Lower leg skin (tissue), 4 donors: ENCODE results near the gene NFIA. TPM values are rescaled to one million over a fixed set of nuclear protein-coding genes. Genes with fewer than 3 reads are reported as not detected.

Experiments used
- DNase-seq, 2 donors: peaks; one replicate each; pipeline ENCODE4 v3.0.0-alpha.2; 2019; ENCODE audit warnings: low spot score in 2 of 2
- H3K4me3 ChIP-seq: fragments of 200-600 bp; sonication (generic); 2 replicates; pipeline ENCODE4 v1.5.1; 2017; ENCODE audit warnings: mild to moderate bottlenecking, low read depth; ENCODE audit not compliant: poor library complexity, severe bottlenecking
- CTCF ChIP-seq, 3 donors: fragments of 450-650 bp; IDR thresholded peaks; one replicate each; pipeline ENCODE4 v1.5.1; 2016; ENCODE audit warnings: antibody characterized with exemption in 3 of 3, mild to moderate bottlenecking in 3 of 3, moderate library complexity in 2 of 3
- POLR2A ChIP-seq, 2 donors: fragments of 450-650 bp; IDR thresholded peaks; one replicate each; pipeline ENCODE4 v1.6.1; 2016 to 2017; ENCODE audit warnings: antibody characterized with exemption in 2 of 2, mild to moderate bottlenecking in 1 of 2, moderate library complexity in 1 of 2
- WGBS, 2 donors: methylation state at CpG; one replicate each; pipeline ENCODE4 v1.1.5; 2018; 5-methylcytosine and 5-hydroxymethylcytosine counted together
- intact Hi-C: fragments of 100-400 bp; cut with DNase I; formaldehyde crosslinking; loops from one replicate; pipeline ENCODE4 v1.15.0; 2023; ENCODE audit warnings: low total_unique reads
- total RNA-seq, 4 donors: library from RNA; depleted of rRNA; stranded (reverse); fragments of >200 nt; gene quantifications; one replicate each; pipeline ENCODE4 v1.1.0, GENCODE V29; 2016

Gene NFIA
- total RNA-seq, 4 donors from 2014 or later: 26.0 to 32.5 (median 30.3) TPM

- TF ChIP-seq CTCF (IDR thresholded peaks at IDR 0.05): no peak
- TF ChIP-seq POLR2A (IDR thresholded peaks at IDR 0.05): no peak
- no peak overlapping the region for H3K4me3 ChIP-seq
- 91 to 97% methylated on average over 3 of the region's 3 CpGs for WGBS, 2 donors
- no peak for DNase-seq
- intact Hi-C loops: no loop called here
These were observed 32.0 kb downstream of the NFIA start for GRCh38 chr1:61114178-61114870.

GRCh38 chr1:61115436-61115835 is 33.1 kb downstream of the NFIA start:
- DNase-seq: no peak
- 93 to 97% methylated on average over 7 of the region's 7 CpGs for WGBS, 2 donors
- no peak overlapping the region for H3K4me3 ChIP-seq
- TF ChIP-seq CTCF (IDR thresholded peaks at IDR 0.05): no peak
- TF ChIP-seq POLR2A (IDR thresholded peaks at IDR 0.05): no peak
- intact Hi-C loops: no loop called here

GRCh38 chr1:61116421-61116820 is 34.1 kb downstream of the NFIA start:
- no peak for DNase-seq
- intact Hi-C loops: no loop called here
- TF ChIP-seq CTCF (IDR thresholded peaks at IDR 0.05) (no peak), POLR2A (IDR thresholded peaks at IDR 0.05) (no peak)
- WGBS, 2 donors: 35 to 55% methylated on average over 6 of the region's 6 CpGs
- no peak overlapping the region for H3K4me3 ChIP-seq

- intact Hi-C loops: no loop called here
- WGBS, 2 donors: 96 to 98% methylated on average over 2 of the region's 2 CpGs
- TF ChIP-seq POLR2A (IDR thresholded peaks at IDR 0.05) (no peak), CTCF (IDR thresholded peaks at IDR 0.05) (no peak)
- no peak overlapping the region for H3K4me3 ChIP-seq
- no peak for DNase-seq
These were observed 34.9 kb downstream of the NFIA start for GRCh38 chr1:61117283-61117682.

- TF ChIP-seq POLR2A (IDR thresholded peaks at IDR 0.05) (no peak), CTCF (IDR thresholded peaks at IDR 0.05) (no peak)
- no peak overlapping the region for H3K4me3 ChIP-seq
- DNase-seq: no peak
- WGBS, 2 donors: 60 to 65% methylated on average over 3 of the region's 3 CpGs
- intact Hi-C loops: no loop called here
These were observed 36.7 kb downstream of the NFIA start for GRCh38 chr1:61119085-61119484.
